HEK293 (cell line): ENCODE results near the gene COA8.

Source experiments
- CTCF ChIA-PET: fragments of 350-600 bp; formaldehyde crosslinking; extraction: SDS; loops from one replicate; lab custom pipeline; 2021; ENCODE audit warnings: antibody characterized with exemption; lab: Yijun Ruan, JAX
- POLR2A ChIA-PET: fragments of 300-600 bp; formaldehyde crosslinking; extraction: SDS; loops from one replicate; lab custom pipeline; 2020; ENCODE audit warnings: antibody characterized with exemption, inconsistent platforms; lab: Yijun Ruan, JAX
- H3K27ac ChIP-seq: fragments of 200-500 bp; sonication (Bioruptor generic); 2 replicates; pipeline ENCODE4 v1.5.1; 2014; ENCODE audit warnings: low read depth, low read length, control low read depth, inconsistent platforms; ENCODE audit errors: extremely low read depth
- H3K36me3 ChIP-seq, 2 experiments: fragments of 200-500 bp in 1 of 2; sonication (Bioruptor generic) in 1 of 2; 1 replicate in 1 of 2; 2 replicates in 1 of 2; pipeline ENCODE4 v1.5.1; 2014 to 2017; ENCODE audit warnings: inconsistent platforms in 2 of 2, low read length in 2 of 2; ENCODE audit not compliant: control insufficient read depth in 2 of 2, insufficient read depth in 1 of 2
- H3K4me1 ChIP-seq: fragments of 200-500 bp; sonication (Bioruptor generic); 2 replicates; pipeline ENCODE4 v1.5.1; 2014; ENCODE audit warnings: mild to moderate bottlenecking, low read length, inconsistent platforms; ENCODE audit not compliant: control insufficient read depth, insufficient read depth
- H3K4me3 ChIP-seq: 2 replicates; pipeline ENCODE4 v1.5.1; 2011; ENCODE audit warnings: low read depth, mild to moderate bottlenecking, control low read depth, low read length, moderate library complexity
- H3K9me3 ChIP-seq: fragments of 200-500 bp; sonication (Bioruptor generic); 2 replicates; pipeline ENCODE4 v1.5.1; 2014; ENCODE audit warnings: low read depth, low read length, inconsistent platforms; ENCODE audit not compliant: control insufficient read depth, insufficient read depth
- FEZF1 ChIP-seq: fragments of 450-650 bp; formaldehyde crosslinking; IDR thresholded peaks from 2 replicates; pipeline ENCODE4 v1.5.1; 2016; ENCODE audit warnings: missing biosample characterization, missing genetic modification characterization
- HOXA7 ChIP-seq: sonication (generic); formaldehyde crosslinking; IDR thresholded peaks from 2 replicates; pipeline ENCODE4 v1.8.1; 2022; ENCODE audit warnings: missing genetic modification reagents, borderline replicate concordance
- KLF1 ChIP-seq: fragments of 450-650 bp; formaldehyde crosslinking; IDR thresholded peaks from 2 replicates; pipeline ENCODE4 v1.5.1; 2016; ENCODE audit warnings: missing biosample characterization, missing genetic modification characterization
- KLF9 ChIP-seq: fragments of 450-650 bp; formaldehyde crosslinking; IDR thresholded peaks from 2 replicates; pipeline ENCODE4 v1.5.1; 2016; ENCODE audit warnings: missing biosample characterization, missing genetic modification characterization, low read depth
- MEIS1 ChIP-seq: sonication (generic); formaldehyde crosslinking; IDR thresholded peaks from 2 replicates; pipeline ENCODE4 v1.8.1; 2022; ENCODE audit warnings: missing genetic modification reagents, mild to moderate bottlenecking, borderline replicate concordance
- MZF1 ChIP-seq: fragments of 450-650 bp; formaldehyde crosslinking; IDR thresholded peaks from 2 replicates; pipeline ENCODE4 v1.5.1; 2017; ENCODE audit warnings: missing biosample characterization, missing genetic modification characterization, borderline replicate concordance
- OVOL3 ChIP-seq: fragments of 450-650 bp; formaldehyde crosslinking; IDR thresholded peaks from 2 replicates; pipeline ENCODE4 v1.5.1; 2016; ENCODE audit warnings: missing biosample characterization, missing genetic modification characterization
- TCF7L2 ChIP-seq: IDR thresholded peaks from 2 replicates; pipeline ENCODE4 v1.6.1; 2011; ENCODE audit warnings: low read depth, mild to moderate bottlenecking, inconsistent platforms, low read length, moderate library complexity, borderline replicate concordance
- ZNF274 ChIP-seq, 2 experiments: fragments of 200-500 bp in 1 of 2; fragments of 450-650 bp in 1 of 2; sonication (Bioruptor generic) in 1 of 2; formaldehyde crosslinking in 1 of 2; IDR thresholded peaks; 2 replicates each; pipeline versions ENCODE4 v1.5.1 to v1.6.1; 2014 to 2016; ENCODE audit warnings: borderline replicate concordance in 1 of 2, inconsistent platforms in 1 of 2, low read length in 1 of 2, missing biosample characterization in 1 of 2, missing genetic modification characterization in 1 of 2
- ZNF350 ChIP-seq: fragments of 450-650 bp; formaldehyde crosslinking; IDR thresholded peaks from 2 replicates; pipeline ENCODE4 v1.5.0; 2017; ENCODE audit warnings: missing biosample characterization, mild to moderate bottlenecking, missing genetic modification characterization
- ZNF423 ChIP-seq: fragments of 450-650 bp; formaldehyde crosslinking; IDR thresholded peaks from 2 replicates; pipeline ENCODE4 v1.5.1; 2016; ENCODE audit warnings: missing biosample characterization, missing genetic modification characterization
- ZNF433 ChIP-seq: fragments of 450-650 bp; formaldehyde crosslinking; IDR thresholded peaks from 2 replicates; pipeline ENCODE4 v1.5.1; 2016; ENCODE audit warnings: missing biosample characterization, missing genetic modification characterization, low read depth
- ZNF473 ChIP-seq: fragments of 450-650 bp; formaldehyde crosslinking; IDR thresholded peaks from 2 replicates; pipeline ENCODE4 v1.5.1; 2017; ENCODE audit warnings: missing biosample characterization, missing genetic modification characterization
- ZNF521 ChIP-seq: fragments of 450-650 bp; formaldehyde crosslinking; IDR thresholded peaks from 2 replicates; pipeline ENCODE4 v1.5.1; 2017; ENCODE audit warnings: missing biosample characterization, mild to moderate bottlenecking, missing genetic modification characterization
- ZNF560 ChIP-seq: fragments of 450-650 bp; formaldehyde crosslinking; IDR thresholded peaks from 2 replicates; pipeline ENCODE4 v1.5.1; 2017; ENCODE audit warnings: missing biosample characterization, missing genetic modification characterization, borderline replicate concordance
- ZNF585B ChIP-seq: fragments of 450-650 bp; formaldehyde crosslinking; IDR thresholded peaks from 2 replicates; pipeline ENCODE4 v1.5.1; 2016; ENCODE audit warnings: missing biosample characterization, missing genetic modification characterization
- ZNF701 ChIP-seq: fragments of 450-650 bp; formaldehyde crosslinking; IDR thresholded peaks from 2 replicates; pipeline ENCODE4 v1.5.1; 2016; ENCODE audit warnings: missing biosample characterization, missing genetic modification characterization
- TF ChIP-seq, protein P1 (sequence below): fragments of 450-650 bp; formaldehyde crosslinking; IDR thresholded peaks from 2 replicates; pipeline ENCODE4 v1.5.1; 2016; ENCODE audit warnings: missing biosample characterization, missing genetic modification characterization
- TF ChIP-seq, protein P2 (sequence below): fragments of 450-650 bp; formaldehyde crosslinking; IDR thresholded peaks from 2 replicates; pipeline ENCODE4 v1.5.1; 2017; ENCODE audit warnings: missing biosample characterization, missing genetic modification characterization
- TF ChIP-seq, protein P3 (sequence below): fragments of 450-650 bp; formaldehyde crosslinking; IDR thresholded peaks from 2 replicates; pipeline ENCODE4 v1.5.1; 2016; ENCODE audit warnings: missing biosample characterization, missing genetic modification characterization
- TF ChIP-seq, protein P4 (sequence below): fragments of 450-650 bp; formaldehyde crosslinking; IDR thresholded peaks from 2 replicates; pipeline ENCODE4 v1.5.1; 2017; ENCODE audit warnings: missing biosample characterization, missing genetic modification characterization

Gene COA8

DNA sequence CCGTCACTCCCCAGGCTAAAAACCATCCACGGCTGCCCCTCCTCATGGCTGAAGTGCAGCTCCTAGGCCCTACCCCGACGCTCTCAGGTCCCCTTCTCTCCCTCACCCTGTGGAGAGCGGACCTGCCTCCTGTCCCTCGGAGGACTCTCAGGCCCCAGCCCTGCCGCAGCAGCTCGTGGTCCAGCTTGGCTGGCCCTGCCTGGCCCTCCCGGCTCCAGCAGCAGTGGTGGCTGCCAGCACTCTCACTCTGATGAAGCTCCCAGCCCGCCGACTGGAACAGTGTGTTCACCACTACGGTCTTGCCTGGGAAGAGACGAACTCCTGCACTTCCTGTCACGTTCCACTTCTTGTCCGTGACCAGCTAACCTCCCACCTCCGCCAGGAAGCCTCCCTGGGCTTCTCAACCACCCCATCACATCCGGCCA is 11.4 kb upstream of the COA8 start:
- H3K4me3 ChIP-seq = no peak overlapping the region
- no peaks in the 10 kb centered on the region; the same call in 1 of the 2 replicates for H3K4me1 ChIP-seq
- ChIA-PET CTCF (interaction anchor here (0.9 to 3.1 kb wide), 2 partner anchors 32 to 52 kb away, joined by 3 to 11 read pairs; no protein-coding TSS in a partner anchor), POLR2A (interaction anchor here (1.0 to 1.2 kb wide), 2 partner anchors 11 to 23 kb away, joined by 3 to 6 read pairs; partner anchors contain the start of genes BAG5 and COA8)
- no peaks in the 10 kb centered on the region for H3K36me3 ChIP-seq
- H3K9me3 ChIP-seq = no peaks in the 10 kb centered on the region
- TF ChIP-seq MEIS1 (no peak), ZNF350 (tag by site-specific recombination) (no peak), KLF1 (tag by site-specific recombination) (no peak), ZNF701 (tag by site-specific recombination) (no peak), ZNF585B (no peak), KLF9 (tag by site-specific recombination) (no peak), TCF7L2 (no peak)
- TF ChIP-seq, protein P1, sequence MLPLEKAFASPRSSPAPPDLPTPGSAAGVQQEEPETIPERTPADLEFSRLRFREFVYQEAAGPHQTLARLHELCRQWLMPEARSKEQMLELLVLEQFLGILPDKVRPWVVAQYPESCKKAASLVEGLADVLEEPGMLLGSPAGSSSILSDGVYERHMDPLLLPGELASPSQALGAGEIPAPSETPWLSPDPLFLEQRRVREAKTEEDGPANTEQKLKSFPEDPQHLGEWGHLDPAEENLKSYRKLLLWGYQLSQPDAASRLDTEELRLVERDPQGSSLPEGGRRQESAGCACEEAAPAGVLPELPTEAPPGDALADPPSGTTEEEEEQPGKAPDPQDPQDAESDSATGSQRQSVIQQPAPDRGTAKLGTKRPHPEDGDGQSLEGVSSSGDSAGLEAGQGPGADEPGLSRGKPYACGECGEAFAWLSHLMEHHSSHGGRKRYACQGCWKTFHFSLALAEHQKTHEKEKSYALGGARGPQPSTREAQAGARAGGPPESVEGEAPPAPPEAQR (tag by site-specific recombination) = no peak
- TF ChIP-seq, protein P2, sequence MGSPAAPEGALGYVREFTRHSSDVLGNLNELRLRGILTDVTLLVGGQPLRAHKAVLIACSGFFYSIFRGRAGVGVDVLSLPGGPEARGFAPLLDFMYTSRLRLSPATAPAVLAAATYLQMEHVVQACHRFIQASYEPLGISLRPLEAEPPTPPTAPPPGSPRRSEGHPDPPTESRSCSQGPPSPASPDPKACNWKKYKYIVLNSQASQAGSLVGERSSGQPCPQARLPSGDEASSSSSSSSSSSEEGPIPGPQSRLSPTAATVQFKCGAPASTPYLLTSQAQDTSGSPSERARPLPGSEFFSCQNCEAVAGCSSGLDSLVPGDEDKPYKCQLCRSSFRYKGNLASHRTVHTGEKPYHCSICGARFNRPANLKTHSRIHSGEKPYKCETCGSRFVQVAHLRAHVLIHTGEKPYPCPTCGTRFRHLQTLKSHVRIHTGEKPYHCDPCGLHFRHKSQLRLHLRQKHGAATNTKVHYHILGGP (tag by site-specific recombination) = no peak
- H3K27ac ChIP-seq = no peak overlapping the region

DNA sequence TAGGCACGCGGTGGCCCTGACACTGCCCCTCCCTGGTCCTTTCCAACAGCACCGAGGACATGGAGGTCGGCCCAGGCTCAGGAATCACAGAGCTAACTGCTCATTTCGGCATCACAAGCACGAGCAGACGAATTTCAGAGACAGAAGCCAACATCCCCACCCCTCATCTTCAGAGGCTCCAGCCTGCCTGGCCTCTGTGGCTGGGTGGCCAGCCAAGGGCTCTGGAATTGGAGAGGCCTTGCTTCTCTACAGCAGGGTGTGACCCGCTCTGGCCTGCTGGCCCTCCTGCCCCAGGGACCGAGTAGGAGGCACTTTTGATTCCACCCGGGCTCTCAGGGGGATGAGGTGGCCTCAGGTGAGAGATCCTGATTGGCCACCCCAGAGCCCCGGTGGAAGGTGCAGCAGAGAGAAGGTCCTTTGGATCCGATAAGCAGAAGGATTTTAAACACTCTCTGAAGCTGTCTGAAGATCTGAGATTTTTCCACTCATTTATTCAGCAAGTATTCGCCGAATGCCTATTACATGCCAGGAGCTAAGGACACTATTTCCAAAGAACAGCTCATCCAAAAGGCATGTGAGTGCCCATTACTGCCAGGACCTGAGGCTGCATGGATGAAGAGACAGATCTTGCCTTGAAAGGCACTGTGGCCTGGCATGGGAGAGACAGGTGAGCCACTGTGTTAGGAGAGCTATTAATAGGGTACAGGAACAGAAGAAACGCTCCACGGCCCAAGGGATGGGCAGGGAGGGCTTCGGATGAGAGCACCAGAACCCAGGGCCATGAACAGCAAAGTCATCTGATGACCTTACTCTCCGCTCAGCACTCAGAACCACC is 10.5 kb upstream of the COA8 start:
- Histone ChIP-seq H3K9me3 (no peaks in the 10 kb centered on the region), H3K27ac (no peak overlapping the region), H3K36me3 (peaks cover 0 to 4% of the 10 kb centered on the region in 2 experiments; a peak in 1 of 3 replicates), H3K4me1 (peaks cover 5% of the 10 kb centered on the region), H3K4me3 (no peak overlapping the region)
- POLR2A ChIA-PET = interaction anchor here (1.2 kb wide), 1 partner anchor 10 kb away, joined by 6 read pairs; the partner anchor contains the start of genes BAG5 and COA8
- TF ChIP-seq ZNF423 (no peak), FEZF1 (tag by site-specific recombination) (peak; percentile 20; the same call in 1 of the 2 replicates)
- CTCF ChIA-PET = interaction anchor here (0.6 to 2.1 kb wide), 3 partner anchors 33 to 54 kb away, joined by 3 to 7 read pairs (median 5); no protein-coding TSS in a partner anchor

DNA sequence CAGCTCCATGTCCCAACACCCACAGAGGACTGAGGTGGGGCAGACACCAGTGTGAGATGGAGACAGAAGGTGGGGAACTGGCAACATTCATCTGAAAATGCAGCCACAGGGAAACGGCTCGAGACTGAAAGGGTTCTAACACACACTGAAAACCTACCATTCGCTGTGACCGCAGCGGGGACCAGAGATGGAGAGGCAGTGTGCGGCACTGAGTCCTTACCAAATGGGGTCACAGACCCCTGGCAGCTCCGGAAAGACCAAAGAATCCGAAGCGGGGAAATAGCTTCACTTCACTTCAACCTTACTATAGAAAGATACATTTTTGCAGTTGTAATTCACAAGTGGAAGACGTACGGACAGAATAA is 9.9 kb upstream of the COA8 start:
- POLR2A ChIA-PET = interaction anchor here (1.2 kb wide), 1 partner anchor 10 kb away, joined by 3 read pairs; the partner anchor contains the start of genes BAG5 and COA8
- CTCF ChIA-PET = interaction anchor here (2.1 kb wide), 1 partner anchor 34 kb away, joined by 7 read pairs; no protein-coding TSS in a partner anchor
- H3K4me1 ChIP-seq = peaks cover 10% of the 10 kb centered on the region
- no peak overlapping the region for H3K27ac ChIP-seq
- H3K36me3 ChIP-seq = peaks cover 3 to 5% of the 10 kb centered on the region in 2 experiments; a peak in 2 of 3 replicates
- no peak overlapping the region for H3K4me3 ChIP-seq
- H3K9me3 ChIP-seq = no peaks in the 10 kb centered on the region
- no peak for TF ChIP-seq ZNF274 (IDR thresholded peaks at IDR 0.05; ENCODE audit: low read length)
- no peak for TF ChIP-seq ZNF274 (tag by site-specific recombination; IDR thresholded peaks at IDR 0.05; ENCODE audit: borderline replicate concordance)
- TF ChIP-seq ZNF560 = no peak
- TF ChIP-seq, protein P1 (tag by site-specific recombination) = no peak
- TF ChIP-seq MZF1 (tag by site-specific recombination) = no peak
- no peak for TF ChIP-seq ZNF521 (tag by site-specific recombination)
- TF ChIP-seq HOXA7 (CRISPR knock-in tag) = no peak
- TF ChIP-seq KLF1 (tag by site-specific recombination) = no peak
- TF ChIP-seq ZNF473 (tag by site-specific recombination) = no peak
- TF ChIP-seq OVOL3 (tag by site-specific recombination) = no peak
- no peak for TF ChIP-seq ZNF433 (tag by site-specific recombination)
- TF ChIP-seq, protein P3, sequence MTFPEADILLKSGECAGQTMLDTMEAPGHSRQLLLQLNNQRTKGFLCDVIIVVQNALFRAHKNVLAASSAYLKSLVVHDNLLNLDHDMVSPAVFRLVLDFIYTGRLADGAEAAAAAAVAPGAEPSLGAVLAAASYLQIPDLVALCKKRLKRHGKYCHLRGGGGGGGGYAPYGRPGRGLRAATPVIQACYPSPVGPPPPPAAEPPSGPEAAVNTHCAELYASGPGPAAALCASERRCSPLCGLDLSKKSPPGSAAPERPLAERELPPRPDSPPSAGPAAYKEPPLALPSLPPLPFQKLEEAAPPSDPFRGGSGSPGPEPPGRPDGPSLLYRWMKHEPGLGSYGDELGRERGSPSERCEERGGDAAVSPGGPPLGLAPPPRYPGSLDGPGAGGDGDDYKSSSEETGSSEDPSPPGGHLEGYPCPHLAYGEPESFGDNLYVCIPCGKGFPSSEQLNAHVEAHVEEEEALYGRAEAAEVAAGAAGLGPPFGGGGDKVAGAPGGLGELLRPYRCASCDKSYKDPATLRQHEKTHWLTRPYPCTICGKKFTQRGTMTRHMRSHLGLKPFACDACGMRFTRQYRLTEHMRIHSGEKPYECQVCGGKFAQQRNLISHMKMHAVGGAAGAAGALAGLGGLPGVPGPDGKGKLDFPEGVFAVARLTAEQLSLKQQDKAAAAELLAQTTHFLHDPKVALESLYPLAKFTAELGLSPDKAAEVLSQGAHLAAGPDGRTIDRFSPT (tag by site-specific recombination) = no peak
- TF ChIP-seq ZNF701 (tag by site-specific recombination) = no peak
- TF ChIP-seq, protein P4, sequence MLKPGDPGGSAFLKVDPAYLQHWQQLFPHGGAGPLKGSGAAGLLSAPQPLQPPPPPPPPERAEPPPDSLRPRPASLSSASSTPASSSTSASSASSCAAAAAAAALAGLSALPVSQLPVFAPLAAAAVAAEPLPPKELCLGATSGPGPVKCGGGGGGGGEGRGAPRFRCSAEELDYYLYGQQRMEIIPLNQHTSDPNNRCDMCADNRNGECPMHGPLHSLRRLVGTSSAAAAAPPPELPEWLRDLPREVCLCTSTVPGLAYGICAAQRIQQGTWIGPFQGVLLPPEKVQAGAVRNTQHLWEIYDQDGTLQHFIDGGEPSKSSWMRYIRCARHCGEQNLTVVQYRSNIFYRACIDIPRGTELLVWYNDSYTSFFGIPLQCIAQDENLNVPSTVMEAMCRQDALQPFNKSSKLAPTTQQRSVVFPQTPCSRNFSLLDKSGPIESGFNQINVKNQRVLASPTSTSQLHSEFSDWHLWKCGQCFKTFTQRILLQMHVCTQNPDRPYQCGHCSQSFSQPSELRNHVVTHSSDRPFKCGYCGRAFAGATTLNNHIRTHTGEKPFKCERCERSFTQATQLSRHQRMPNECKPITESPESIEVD (tag by site-specific recombination) = no peak
